Right lobe of liver (tissue), 6 donors: ENCODE data around the gene AIG1. TPM values are rescaled to one million over a fixed set of nuclear protein-coding genes. Genes with fewer than 3 reads are reported as not detected.

Source experiments
- ATAC-seq, 4 donors: fragments of 200-7000 bp; cut with Tn5 transposase; one replicate each; pipeline ENCODE4 v1.9.1; 2020; ENCODE audit warnings: mild to moderate bottlenecking in 4 of 4, moderate library complexity in 4 of 4
- DNase-seq, 3 donors: peaks; one replicate each; pipeline ENCODE4 v3.0.0-alpha.2; 2020
- H3K27ac ChIP-seq, 3 donors: fragments of 200-600 bp; one replicate each; pipeline ENCODE4 v1.8.0; 2022
- H3K27me3 ChIP-seq, 2 donors: fragments of 200-600 bp; one replicate each; pipeline ENCODE4 v1.8.0; 2022
- H3K36me3 ChIP-seq, 4 donors: fragments of 200-600 bp; sonication (generic) in 1 of 4; one replicate each; pipeline versions ENCODE4 v1.5.1 to v1.8.0; 2017 to 2022; ENCODE audit warnings: control low read depth in 1 of 4
- H3K4me1 ChIP-seq, 4 donors: fragments of 200-600 bp; sonication (generic) in 1 of 4; one replicate each; pipeline versions ENCODE4 v1.5.1 to v1.8.0; 2017 to 2022; ENCODE audit warnings: control low read depth in 1 of 4
- H3K4me3 ChIP-seq, 3 donors: fragments of 200-600 bp; one replicate each; pipeline ENCODE4 v1.8.0; 2022
- H3K9me3 ChIP-seq, 4 donors: fragments of 200-600 bp; sonication (generic) in 1 of 4; one replicate each; pipeline versions ENCODE4 v1.5.1 to v1.8.0; 2017 to 2022; ENCODE audit warnings: control low read depth in 1 of 4
- CTCF ChIP-seq, 4 donors: fragments of 200-600 bp in 3 of 4; fragments of 450-650 bp in 1 of 4; IDR thresholded peaks; one replicate each; pipeline versions ENCODE4 v1.5.1 to v1.8.0; 2016 to 2022; ENCODE audit warnings: antibody characterized with exemption in 4 of 4, mild to moderate bottlenecking in 2 of 4
- POLR2A ChIP-seq: fragments of 450-650 bp; IDR thresholded peaks from one replicate; pipeline ENCODE4 v1.6.1; 2017; ENCODE audit warnings: antibody characterized with exemption, mild to moderate bottlenecking
- WGBS: methylation state at CpG from one replicate; pipeline ENCODE4 v1.1.6; 2018; ENCODE audit warnings: low coverage, low lambda C conversion rate; ENCODE audit not compliant: insufficient coverage; ENCODE audit errors: missing lambda C conversion rate; 5-methylcytosine and 5-hydroxymethylcytosine counted together
- intact Hi-C, 2 donors: fragments of 100-400 bp; cut with DNase I; formaldehyde crosslinking; loops; one replicate each; pipeline versions ENCODE4 v1.11.2 to v1.14.1; 2022
- total RNA-seq, 6 experiments: library from RNA; depleted of rRNA in 2 of 6; stranded (reverse); fragments of >200 nt in 2 of 6; fragmentation: NEBNext Ultra II Directional in 3 of 6; extraction: Animal tissue kit (Norgen Biotek cat#: 25700) in 3 of 6; gene quantifications; one replicate each; pipeline versions ENCODE4 v1.1.0 to v1.2.4, GENCODE V29; 2016 to 2023
- donor health status: DM: no; HTN: yes; CAD: no.
- donor health status: DM: no; HTN: no; CAD: no.
- donor health status: DM: no; HTN: no; CAD: no.
- donor health status: DM: no; HTN: yes; CAD: no.
- donor health status: DM: no; HTN: yes; CAD: no.

The AIG1 gene
- total RNA-seq, 6 experiments from 2014 or later: 81.4 to 151 (median 111) TPM

- peak in 1 of 4 donors; percentile 35 for ATAC-seq
- H3K27ac ChIP-seq: no peak overlapping the region
- no peak for DNase-seq
- peaks cover 0 to 13% (median 4%) of the 10 kb centered on the region in 4 donors for H3K4me1 ChIP-seq
- 70% methylated on average over 2 of the region's 2 CpGs for WGBS
- intact Hi-C loops: no loop called here
- H3K36me3 ChIP-seq: no peaks in the 10 kb centered on the region
- no peaks in the 10 kb centered on the region for H3K27me3 ChIP-seq
- TF ChIP-seq CTCF (IDR thresholded peaks at IDR 0.05) (no peak), POLR2A (no peak)
- no peaks in the 10 kb centered on the region for H3K9me3 ChIP-seq
- no peak overlapping the region for H3K4me3 ChIP-seq
These were observed 35.7 kb downstream of the AIG1 start for GRCh38 chr6:143096403-143096802.

- Histone ChIP-seq H3K4me1 (peaks cover 0 to 13% (median 4%) of the 10 kb centered on the region in 4 donors), H3K36me3 (no peaks in the 10 kb centered on the region), H3K27ac (no peak overlapping the region), H3K9me3 (no peaks in the 10 kb centered on the region), H3K27me3 (no peaks in the 10 kb centered on the region), H3K4me3 (no peak overlapping the region)
- ATAC-seq (peak in 3 of 4 donors; percentile 9 to 75 (median 17)), DNase-seq (no peak)
- intact Hi-C loops: no loop called here
- TF ChIP-seq POLR2A (no peak), CTCF (IDR thresholded peaks at IDR 0.05) (no peak)
- 67% methylated on average over 6 of the region's 6 CpGs for WGBS
These were observed 36.6 kb downstream of the AIG1 start for GRCh38 chr6:143097224-143097795.

- no peak for TF ChIP-seq POLR2A
- TF ChIP-seq CTCF (IDR thresholded peaks at IDR 0.05): no peak
- DNase-seq (no peak), ATAC-seq (peak; percentile 59 to 82 (median 68))
- Histone ChIP-seq H3K27me3 (no peaks in the 10 kb centered on the region), H3K4me3 (no peak overlapping the region), H3K4me1 (peaks cover 0 to 13% (median 4%) of the 10 kb centered on the region in 4 donors), H3K27ac (peak overlapping the region in 1 of 3 donors; percentile 10), H3K36me3 (no peaks in the 10 kb centered on the region), H3K9me3 (no peaks in the 10 kb centered on the region)
- WGBS: 60% methylated on average over 2 of the region's 2 CpGs
- intact Hi-C loops: no loop called here
These were observed 37.5 kb downstream of the AIG1 start for GRCh38 chr6:143098054-143098671.

- WGBS: 21% methylated on average over 2 of the region's 2 CpGs
- TF ChIP-seq POLR2A (no peak), CTCF (IDR thresholded peaks at IDR 0.05) (no peak)
- intact Hi-C loops: no loop called here
- Histone ChIP-seq H3K36me3 (no peaks in the 10 kb centered on the region), H3K27ac (no peak overlapping the region), H3K4me3 (no peak overlapping the region), H3K9me3 (no peaks in the 10 kb centered on the region), H3K4me1 (peaks cover 0 to 13% (median 4%) of the 10 kb centered on the region in 4 donors), H3K27me3 (no peaks in the 10 kb centered on the region)
- no peak for DNase-seq
- peak in 2 of 4 donors; percentile 31 to 56 for ATAC-seq
These were observed 39.0 kb downstream of the AIG1 start for GRCh38 chr6:143099647-143100046.
